NB4 (cell line): ENCODE measurements around the gene OR52N1.

Experiments used
- DNase-seq: peaks from one replicate; pipeline ENCODE4 v3.0.0; 2010; ENCODE audit warnings: low read depth
- H3K4me3 ChIP-seq: one replicate; pipeline ENCODE4 v1.5.1; 2011; ENCODE audit warnings: mild to moderate bottlenecking, low read depth, low read length, moderate library complexity
- CTCF ChIP-seq: IDR thresholded peaks from one replicate; pipeline ENCODE4 v1.5.1; 2012; ENCODE audit warnings: low read depth, low read length
- MAX ChIP-seq: IDR thresholded peaks from 2 replicates; pipeline ENCODE4 v1.6.1; 2011; ENCODE audit warnings: low read depth, low read length
- MYC ChIP-seq: IDR thresholded peaks from 2 replicates; pipeline ENCODE4 v1.6.1; 2011; ENCODE audit warnings: low read depth, low read length
- POLR2A ChIP-seq: IDR thresholded peaks from 2 replicates; pipeline ENCODE4 v1.6.1; 2011; ENCODE audit warnings: mild to moderate bottlenecking; ENCODE audit not compliant: insufficient read length; ENCODE audit errors: extremely low read depth

Gene OR52N1

GRCh38 chr11:5791165-5791564 is at the start of gene OR52N1:
OR52N1 (minus strand) TSS chr11:5791265; CDS start chr11:5788816, 2,449 bp downstream.
- H3K4me3 ChIP-seq, result no peak within 1 kb of the TSS
- TF ChIP-seq MAX, result no peak
- TF ChIP-seq POLR2A, result no peak
- DNase-seq, result no peak

- TF ChIP-seq POLR2A, result no peak
- no peak for TF ChIP-seq CTCF
- TF ChIP-seq MYC, result no peak
- no peak for TF ChIP-seq MAX
- H3K4me3 ChIP-seq, result no peak overlapping the region
- DNase-seq, result no peak
Measured at GRCh38 chr11:5837695-5838094, 46.6 kb upstream of the OR52N1 start.

- no peak for DNase-seq
- no peak overlapping the region for H3K4me3 ChIP-seq
- TF ChIP-seq POLR2A (no peak), MYC (no peak), MAX (no peak), CTCF (no peak)
Measured at GRCh38 chr11:5833446-5833845, 42.4 kb upstream of the OR52N1 start.

- DNase-seq, result no peak
- TF ChIP-seq CTCF, result no peak
- no peak for TF ChIP-seq MYC
- TF ChIP-seq MAX, result no peak
- TF ChIP-seq POLR2A, result no peak
- no peak overlapping the region for H3K4me3 ChIP-seq
Measured at GRCh38 chr11:5831196-5831829, 40.2 kb upstream of the OR52N1 start.

GRCh38 chr11:5818245-5818886 is 27.3 kb upstream of the OR52N1 start:
- H3K4me3 ChIP-seq, result no peak overlapping the region
- DNase-seq, result no peak
- no peak for TF ChIP-seq MAX
- TF ChIP-seq POLR2A, result no peak
- no peak for TF ChIP-seq MYC
- no peak for TF ChIP-seq CTCF

- TF ChIP-seq POLR2A (no peak), MYC (no peak)
- H3K4me3 ChIP-seq, result no peak overlapping the region
Measured at GRCh38 chr11:5815534-5815933, 24.5 kb upstream of the OR52N1 start.

More at GRCh38 chr11:5815534-5815933, 24.5 kb upstream of the OR52N1 start:
- DNase-seq, result peak; percentile 79
